NCI-H526 treated with DMSO at 0.1 percent for 48 hours (cell line): Measurements from ENCODE around the gene CLCF1.
"Not testable (repeated sequence)": the region's sequence is repeated elsewhere in the genome, so short reads cannot be mapped to it uniquely, and the experiment has no call there.

Experiments
- DNase-seq: peaks from one replicate; lab custom pipeline; 2025; lab: John Stamatoyannopoulos, UW

The CLCF1 gene

GRCh38 chr11:67322049-67322448 lies 51.3 kb downstream of the CLCF1 start:
- DNase-seq = no peak

DNA sequence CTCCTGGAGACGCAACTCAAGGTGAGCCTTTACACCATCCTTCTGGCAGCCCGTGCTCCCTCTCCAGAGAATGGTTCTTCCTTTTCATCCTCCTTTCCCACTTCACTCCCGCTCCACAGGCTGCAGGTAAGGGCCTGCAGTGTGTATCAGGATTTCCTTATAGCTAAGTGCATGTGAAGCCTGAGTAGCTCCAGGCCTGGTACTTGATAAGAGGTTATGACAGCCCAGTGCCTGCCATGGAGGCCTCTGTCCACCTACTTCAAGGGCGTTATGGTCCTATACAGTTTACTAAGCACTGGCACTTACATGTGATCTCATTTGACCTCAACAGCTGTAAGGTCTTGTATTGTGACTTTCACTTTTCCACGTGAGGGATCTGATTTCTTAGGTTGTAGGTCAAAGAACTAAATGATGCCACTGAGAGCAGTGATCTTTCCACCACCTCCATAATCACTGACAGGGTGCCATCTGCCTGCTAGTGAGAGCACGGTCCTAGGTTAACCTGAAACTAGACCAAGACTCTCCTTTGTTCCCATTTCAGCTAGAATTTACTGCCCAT lies 52.0 kb downstream of the CLCF1 start:
- no peak for DNase-seq

GRCh38 chr11:67320691-67321090 lies 52.7 kb downstream of the CLCF1 start:
- DNase-seq = no peak

- no peak for DNase-seq
Measured at GRCh38 chr11:67320011-67320410, 53.4 kb downstream of the CLCF1 start.

DNA sequence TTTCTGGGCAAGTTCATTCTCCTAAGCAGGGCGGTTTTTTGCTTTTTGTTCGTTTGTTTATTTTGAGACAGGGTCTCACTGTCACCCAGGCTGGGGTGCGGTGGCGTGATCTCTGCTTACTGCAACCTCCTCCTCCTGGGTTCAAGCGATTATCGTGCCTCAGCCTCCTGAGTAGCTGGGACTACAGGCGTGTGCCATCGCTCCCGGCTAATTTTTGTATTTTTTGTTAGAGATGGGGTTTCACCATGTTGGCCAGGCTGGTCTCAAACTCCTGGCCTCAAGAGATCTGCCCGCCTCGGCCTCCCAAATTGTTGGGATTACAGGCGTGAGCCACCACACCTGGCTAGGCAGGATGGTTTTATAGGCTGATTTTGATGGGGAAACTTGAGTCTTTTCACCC lies 54.5 kb downstream of the CLCF1 start:
- DNase-seq = not testable (repeated sequence)

DNA sequence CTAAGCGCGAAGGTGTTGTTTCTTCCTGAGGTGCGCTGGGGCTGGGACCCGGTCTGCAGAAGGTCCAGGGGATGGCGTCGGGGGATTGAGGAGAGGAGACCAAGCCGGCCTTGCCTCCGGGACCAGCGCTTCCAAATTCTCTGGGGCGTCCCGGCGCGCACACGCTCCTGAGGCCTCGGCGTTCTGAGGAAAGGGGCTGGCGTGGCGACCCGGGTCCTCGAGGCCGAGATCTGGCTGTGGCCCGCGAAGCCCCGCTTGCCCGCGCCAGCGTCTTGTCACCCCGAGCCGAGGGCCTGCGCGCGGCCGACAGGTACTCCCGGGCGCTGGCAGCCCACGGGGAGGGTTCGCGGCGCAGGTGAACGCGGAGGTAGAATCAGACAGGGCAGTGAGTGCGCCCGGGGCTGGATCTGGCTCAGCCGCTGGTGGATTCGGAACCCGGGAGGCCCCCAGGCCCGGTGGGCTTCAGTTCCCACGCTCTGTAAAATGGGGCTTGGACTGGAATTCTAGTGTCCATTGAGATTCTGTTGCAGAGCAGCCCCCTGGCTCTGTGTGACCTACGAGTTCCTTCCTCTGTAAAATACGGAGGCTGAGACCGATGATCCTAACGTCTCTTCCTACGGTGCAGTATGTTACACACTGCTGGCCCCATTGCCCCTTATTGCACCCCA lies 55.4 kb downstream of the CLCF1 start:
- DNase-seq = no peak

- peak; percentile 95 for DNase-seq
Measured at GRCh38 chr11:67317205-67317887, 56.1 kb downstream of the CLCF1 start.

- DNase-seq = no peak
Measured at GRCh38 chr11:67316882-67317204, 56.6 kb downstream of the CLCF1 start.

DNA sequence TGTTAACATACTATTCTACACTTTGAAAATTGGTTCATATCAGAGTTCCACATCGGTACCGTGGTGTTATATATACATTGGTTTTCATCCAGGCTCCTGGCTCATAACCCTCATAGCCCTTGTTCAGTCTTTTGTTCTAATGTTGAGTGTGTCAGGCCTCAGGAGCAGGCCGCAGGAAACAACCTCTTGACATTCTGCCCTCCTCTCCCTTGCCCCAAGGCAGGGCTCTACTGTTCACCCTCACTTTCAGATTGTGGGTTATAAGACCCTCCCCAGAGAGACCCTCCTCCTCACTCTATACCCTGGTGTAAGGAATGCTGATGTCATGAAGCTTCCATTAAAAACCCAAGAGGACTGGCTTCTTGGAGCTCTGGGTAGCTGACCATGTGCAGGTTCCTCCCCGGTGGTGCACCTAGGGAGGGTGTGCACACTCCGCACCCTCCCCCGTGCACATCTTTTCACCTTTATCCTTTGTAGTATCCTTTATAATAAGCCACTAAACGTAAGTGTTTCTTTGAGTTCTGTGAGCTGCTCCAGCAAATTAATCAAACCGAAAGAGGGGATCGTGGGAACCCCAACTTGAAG lies 58.0 kb downstream of the CLCF1 start:
- no peak for DNase-seq

GRCh38 chr11:67314218-67314617 lies 59.2 kb downstream of the CLCF1 start:
- DNase-seq = no peak
